Activated CD4-positive, alpha-beta T cell treated with anti-CD3 and anti-CD28 coated beads, Interleukin-10, Interleukin-2, amounts not matched to agents 100 ng/mL and 50 ng/mL, durations not matched to agents 16 hours and 8 hours (primary cell): ENCODE data around the gene KCNQ2.
"Not testable (repeated sequence)": the region's sequence is repeated elsewhere in the genome, so short reads cannot be mapped to it uniquely, and the experiment has no call there.

Experiments
- DNase-seq: peaks from one replicate; pipeline ENCODE4 v3.0.0-alpha.2; 2020

Gene KCNQ2

DNA sequence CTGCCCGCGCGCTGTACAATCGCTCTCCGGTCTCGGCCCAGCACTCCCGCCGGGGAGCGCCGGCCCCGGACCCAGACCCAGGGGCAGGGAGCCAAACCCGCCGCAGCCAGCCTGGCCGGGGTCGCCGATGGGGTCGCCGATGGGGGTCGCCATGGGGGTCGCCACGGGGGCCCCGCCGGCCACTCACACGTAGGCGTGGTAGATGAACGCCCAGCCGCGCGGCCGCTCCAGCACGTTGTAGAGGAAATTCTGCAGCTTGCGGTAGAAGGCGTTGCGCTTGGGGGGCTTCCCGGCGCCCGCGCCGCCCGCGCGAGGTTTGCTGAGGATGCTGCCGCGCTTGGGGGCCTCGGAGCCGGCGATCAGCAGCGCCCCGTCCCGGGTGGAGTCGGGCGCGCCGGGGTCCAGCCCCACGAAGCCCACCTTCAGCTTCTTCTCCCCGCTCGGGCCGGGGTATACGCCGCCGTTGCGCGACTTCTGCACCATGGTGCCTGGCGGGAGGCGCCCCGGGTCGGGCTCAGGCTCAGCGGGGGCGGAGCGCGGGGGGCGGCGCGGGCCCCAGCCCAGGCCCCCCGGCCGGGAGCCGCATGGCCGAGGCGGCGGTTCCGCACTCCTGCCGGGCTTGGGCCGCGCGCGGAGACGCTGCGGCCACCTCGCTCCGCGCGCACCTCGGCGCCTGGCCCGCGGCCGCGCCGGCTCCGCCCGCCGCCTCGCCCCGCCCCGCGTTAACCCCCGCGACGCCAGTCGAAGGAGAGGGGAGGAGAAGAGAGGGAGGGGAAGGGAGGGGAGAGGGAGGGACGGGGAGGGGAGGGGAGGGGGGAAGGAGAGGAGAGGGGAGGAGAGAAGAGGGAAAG lies at the start of gene KCNQ2:
TSS of gene KCNQ2 (minus strand) at position 675 of the 851 bp plus-strand sequence. CDS start at position 483, 192 bp downstream.
- no peak for DNase-seq

DNA sequence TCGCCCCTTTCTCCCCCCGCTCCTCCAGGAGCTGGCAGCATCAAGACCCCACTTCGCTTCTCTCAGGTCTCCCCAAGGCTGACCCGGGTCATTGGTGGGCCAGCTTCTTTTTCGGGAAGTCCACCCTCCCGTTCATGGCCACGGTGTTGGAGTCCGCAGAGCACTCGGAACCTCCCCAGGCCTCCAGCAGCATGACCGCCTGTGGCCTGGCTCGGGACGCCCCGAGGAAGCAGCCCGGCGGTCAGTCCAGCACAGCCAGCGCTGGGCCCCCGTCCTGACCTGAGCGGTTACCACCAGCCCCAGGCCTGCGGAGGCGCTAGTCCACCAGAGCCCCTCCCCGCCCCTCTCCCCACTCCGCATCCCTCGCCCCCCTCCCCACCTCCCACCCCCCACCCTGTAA lies 49.1 kb upstream of the KCNQ2 start:
- DNase-seq = no peak

DNA sequence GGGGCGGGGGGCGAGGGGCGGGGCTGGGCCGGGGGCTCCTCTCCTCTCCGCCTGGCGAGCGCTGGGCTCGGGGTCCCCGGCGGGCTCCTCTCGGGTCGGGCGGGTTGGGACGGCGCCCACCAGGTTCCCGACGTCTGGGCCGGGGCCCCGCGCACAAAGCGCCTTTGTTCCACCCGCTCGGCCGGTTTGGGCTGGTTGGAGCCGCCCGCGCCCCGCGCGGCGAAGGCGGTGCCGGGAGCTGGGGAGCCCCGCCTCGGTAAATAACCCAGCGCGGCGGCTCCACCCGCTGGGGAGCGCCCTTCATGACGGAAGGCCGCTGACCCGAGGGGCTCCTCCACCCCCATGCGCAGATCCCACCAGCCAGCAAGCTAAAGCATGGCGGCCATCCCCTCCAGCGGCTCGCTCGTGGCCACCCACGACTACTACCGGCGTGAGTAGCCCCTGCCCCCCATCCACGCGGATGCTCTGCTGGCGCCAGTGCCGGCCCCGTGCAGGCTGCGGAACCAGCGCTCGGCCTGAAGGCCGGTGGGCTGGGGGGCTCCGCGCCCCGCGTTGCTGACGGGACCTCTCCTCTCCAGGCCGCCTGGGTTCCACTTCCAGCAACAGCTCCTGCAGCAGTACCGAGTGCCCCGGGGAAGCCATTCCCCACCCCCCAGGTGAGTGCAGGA lies 48.6 kb upstream of the KCNQ2 start:
- DNase-seq = peak; percentile 80

DNA sequence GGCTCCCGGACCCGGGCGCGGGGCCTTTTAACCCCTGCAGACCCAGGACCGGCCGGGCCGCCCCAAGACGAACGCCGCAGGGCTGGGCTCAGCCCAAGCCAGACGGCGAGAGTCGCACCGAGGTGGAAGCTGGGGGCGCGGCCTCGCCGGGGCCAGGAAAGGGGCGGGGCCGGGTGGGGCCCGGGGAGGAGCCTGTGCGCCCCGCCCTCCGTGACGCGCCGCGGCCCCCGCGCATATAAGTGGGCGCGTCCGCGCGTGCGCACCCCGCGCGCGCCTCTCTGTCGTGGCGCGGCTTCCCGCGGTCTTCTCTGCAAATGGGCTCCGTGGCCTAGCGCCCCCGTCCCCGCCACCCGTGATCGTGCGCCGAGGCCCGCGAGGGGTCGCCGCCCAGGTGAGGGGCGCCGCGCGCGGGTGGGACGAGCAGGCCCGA lies 48.1 kb upstream of the KCNQ2 start, which contains the start of gene PPDPF:
TSS of gene PPDPF (plus strand) at position 262 of the 430 bp plus-strand sequence. CDS start 544 bp downstream, outside the sequence.
- peak; percentile 91 for DNase-seq

DNA sequence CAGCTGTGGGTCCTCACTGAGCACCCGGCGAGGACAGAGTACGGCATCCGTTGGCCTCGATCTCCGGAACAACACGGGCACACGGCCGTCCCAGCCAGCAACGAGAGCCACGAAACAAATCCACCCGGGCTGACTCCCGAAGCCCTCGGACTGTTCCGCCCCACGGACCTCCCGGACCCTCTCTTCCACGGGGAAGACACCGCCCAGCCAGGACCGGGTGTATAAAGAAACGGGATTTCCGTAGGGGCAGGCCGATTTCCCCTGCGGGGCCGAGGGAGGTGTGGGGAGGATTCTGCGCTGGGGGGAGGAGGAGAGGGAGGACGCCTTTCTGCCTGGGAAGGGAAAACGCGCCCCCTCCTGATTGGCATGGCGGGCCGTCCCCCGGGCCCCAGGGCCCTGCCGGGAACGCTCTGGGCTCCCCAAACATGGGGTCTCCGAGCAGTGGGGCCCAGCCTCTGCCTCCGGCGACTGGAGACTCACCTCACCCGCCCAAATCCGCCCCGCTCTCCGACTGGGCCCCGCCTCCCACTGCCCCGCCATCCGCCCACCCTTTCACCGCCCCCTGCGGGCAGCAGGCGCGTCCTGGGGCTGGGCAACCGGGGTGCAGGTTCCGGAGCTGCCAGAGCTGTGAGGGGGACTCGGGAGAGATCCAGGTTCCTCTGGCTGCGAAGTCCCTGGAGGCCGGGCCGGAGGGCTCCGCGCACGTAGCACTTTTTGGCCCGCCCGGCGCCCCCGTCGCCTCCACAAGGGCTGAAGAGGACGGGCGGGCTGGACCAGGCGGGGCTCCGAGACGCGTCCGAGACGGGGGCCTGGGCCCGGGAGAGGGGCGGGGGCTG lies 47.4 kb upstream of the KCNQ2 start:
- peak; percentile 60 for DNase-seq

DNA sequence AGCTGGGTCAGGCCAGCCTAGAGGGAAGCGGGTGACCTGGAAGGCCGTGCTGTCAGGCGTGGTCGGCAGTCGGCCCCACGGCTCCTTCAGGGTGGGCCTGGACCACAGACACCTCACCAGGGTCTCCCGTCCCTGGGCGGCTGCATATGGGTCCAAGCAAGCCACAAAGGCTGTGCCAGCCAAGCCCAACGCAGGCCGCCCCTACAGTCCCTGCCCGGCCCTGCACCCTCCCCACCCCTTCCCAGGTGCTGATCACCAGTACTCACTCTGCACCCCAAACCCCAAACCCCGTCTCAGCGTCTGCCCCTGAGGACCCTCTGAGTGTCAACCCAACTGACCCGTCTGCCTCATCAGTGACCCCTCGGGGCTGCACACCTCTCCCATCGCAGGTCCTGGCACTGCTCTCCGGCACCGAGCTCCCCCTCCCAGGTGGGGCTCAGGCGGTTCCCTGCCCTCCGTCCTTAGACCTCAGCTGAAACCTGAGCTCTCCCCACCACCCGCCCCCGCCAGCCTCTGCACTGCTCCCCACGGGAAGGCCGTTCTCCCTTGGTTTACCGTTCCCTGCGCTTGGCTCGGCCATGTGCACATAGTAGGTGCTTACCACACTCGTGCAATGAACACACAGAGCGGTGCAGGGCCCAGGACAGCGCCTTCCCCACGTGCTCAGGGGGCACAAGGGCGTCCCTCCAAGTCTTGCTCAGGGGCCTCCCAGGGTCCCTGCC lies 46.7 kb upstream of the KCNQ2 start:
- DNase-seq = no peak

DNA sequence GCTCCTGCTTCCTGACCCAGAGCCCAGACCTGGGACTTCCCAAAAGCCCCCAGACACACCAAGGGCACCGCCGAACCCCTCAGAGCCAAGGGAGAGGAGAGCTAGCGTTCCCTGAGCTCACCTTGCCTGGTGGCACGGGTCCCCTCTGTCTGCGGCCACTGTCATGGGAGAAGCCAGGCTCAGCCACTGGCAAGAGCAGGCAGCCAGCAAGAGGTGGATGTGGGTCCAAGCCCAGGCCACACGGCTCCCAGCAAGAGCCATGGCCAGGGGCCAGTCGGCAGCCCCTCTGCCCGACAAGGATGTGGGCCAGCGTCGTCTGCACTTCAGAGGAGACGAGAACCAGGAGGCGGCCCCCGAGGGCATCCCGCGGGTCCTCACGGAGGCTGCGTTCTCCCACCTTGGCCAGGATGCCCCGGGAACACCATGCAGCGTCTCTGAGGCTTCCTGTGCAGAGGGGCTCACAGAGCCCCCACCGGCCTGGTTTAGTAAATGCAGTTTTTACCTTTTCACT lies 46.0 kb upstream of the KCNQ2 start:
- DNase-seq = no peak

DNA sequence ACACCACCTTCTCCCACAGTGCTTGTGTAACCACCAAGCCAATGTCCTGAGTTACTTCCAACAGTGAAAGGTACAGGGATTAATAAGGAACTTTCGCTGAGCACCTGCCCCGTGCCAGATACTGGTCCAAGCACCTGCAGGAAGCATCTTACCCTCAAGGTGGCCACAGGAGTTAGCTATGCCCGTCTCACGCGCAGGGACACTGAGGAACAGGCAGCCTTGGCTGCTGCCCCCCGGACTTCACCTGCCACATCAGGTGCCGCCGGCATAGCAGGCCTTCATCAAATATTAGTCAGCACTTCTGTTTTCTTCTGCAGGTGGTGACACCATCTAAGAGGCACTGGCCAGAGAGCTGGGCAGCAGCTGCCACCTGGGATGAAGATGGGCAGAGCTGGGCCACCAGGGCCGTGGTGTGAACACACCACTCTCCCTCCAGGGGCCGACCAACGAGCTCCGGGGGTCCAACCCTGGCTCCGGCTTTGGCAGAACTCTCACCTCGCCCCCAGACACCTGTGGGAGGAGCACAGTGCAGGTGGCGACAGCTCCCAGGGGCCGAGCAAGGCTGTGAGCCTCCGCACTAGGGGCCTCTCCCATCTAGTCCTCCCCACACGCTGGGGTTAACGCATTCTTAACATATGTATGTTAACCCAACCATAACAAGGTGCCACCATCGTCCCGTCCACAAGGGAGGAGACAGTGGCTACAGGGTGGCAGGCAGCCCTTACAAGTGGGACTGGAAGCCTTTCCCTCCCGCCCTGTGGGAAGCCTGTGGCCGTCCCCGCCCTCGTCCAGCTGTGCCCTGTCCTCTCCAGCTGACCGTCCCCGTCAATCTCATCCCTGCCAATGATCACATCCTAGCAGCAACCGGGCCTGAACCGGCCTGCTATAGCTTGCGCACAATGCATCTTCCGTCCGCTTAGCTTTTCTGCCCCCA lies 45.2 kb upstream of the KCNQ2 start:
- DNase-seq = no peak

DNA sequence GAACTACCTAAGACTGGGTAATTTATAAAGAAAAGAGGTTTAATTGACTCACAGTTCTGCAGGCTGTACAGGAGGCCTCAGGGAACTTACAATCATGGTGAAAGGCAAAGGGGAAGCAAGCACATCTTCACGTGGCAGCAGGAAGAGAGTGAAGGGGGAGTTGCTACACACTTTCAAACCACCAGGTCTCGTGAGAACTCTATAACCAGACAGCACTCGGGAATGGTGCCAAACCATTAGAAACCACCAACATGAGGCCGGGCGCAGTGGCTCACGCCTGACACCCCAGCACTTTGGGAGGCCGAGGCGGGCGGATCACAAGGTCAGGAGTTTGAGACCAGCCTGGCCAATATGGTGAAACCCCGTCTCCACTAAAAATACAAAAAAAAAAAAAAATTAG lies 42.1 kb upstream of the KCNQ2 start:
- not testable (repeated sequence) for DNase-seq

DNA sequence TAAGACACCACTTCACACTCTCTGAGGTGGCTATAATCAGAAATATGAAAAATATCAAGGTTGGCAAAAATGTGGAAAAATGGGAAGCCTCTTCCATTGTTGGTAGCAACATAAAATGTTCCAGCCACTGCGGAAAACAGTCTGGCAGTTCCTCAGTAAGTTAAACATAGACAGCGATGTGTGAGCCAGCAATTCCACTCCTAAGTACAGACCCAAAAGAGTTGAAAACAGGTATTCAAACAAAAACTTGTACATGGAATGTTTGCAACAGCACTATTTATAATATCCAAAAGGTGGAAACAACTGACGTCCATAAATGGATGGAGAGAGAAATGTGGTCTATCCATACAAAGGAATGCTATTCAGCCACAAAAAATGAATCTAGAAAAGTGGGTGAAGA lies 40.8 kb upstream of the KCNQ2 start:
- no peak for DNase-seq

DNA sequence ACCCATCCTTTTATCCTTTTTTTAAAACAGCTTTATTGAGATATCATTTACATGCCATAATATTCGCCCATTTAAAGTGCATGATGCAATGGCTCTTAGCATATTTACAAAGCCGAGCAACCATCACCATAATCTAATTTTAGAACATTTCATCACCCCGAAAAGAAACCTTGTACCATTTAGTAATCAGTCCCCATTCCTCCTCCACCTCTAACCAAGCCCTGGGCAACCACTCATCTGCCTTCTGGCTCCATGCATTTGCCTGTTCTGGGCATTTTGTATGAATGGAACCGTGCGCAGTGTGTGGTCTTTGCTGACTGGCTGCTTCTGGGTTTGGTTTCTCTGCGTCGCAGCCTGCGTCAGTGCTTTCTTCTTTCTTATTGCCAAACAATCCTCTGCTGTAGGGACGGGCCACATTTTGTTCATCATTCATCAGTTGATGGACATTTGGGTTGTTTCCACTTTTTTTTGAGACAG lies 36.7 kb upstream of the KCNQ2 start:
- DNase-seq = no peak

DNA sequence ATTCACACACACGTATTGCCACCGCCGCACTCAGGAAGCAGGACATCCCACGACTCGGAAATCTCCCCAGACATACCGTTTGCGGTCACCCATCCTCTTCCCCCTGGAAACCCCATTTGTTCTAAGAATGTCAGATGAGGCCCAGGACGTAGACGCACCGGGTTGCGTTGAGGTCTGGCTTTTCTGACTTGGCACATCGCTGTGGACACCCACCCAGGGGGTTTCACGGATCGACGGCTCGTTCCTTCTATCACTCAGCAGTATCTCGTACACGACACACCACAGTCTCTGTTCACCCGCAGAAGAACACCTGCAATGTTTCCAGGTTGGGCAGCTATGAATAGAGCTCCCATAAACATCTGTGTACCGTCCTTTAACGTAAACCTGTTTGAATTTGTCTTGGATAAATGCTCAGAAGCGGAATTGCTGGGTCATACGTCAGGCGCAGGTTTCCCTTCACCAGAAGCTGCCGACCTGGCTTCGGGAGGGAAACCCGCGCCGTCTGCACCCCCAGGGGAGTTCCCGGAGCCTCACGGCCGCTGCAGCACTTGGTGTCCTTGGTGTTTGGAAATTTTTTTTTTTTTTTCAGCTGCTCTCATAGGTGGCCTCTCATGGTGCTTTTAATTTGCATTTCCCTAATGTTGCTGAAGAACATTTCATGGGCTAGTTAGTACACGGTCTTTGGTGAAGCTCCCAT lies 35.8 kb upstream of the KCNQ2 start:
- DNase-seq = no peak

DNA sequence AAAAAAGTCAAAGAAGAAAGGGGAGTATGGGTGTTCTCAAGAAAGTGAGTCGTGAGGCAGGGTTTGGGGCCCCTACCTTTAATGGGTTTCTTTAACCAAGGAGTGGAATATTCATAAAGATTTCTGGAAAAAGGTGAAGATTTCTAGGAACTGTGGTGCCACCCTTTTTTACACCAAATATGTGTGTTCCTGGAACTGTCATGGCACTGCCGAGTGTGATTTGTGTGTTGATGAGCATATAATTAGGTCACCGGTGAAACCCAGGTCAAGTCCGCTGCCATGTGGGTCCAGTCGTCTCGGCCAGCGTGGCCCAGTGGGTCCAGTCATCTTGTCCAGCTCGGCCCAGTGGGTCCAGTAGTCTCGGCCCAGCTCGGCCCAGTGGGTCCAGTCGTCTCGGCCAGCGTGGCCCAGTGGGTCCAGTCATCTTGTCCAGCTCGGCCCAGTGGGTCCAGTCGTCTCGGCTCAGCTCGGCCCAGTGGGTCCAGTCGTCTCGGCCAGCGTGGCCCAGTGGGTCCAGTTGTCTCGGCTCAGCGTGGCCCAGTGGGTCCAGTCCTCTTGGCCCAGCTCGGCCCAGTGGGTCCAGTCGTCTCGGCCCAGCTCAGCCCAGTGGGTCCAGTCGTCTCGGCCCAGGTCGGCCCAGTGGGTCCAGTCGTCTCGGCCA lies 34.8 kb upstream of the KCNQ2 start:
- DNase-seq = no peak

DNA sequence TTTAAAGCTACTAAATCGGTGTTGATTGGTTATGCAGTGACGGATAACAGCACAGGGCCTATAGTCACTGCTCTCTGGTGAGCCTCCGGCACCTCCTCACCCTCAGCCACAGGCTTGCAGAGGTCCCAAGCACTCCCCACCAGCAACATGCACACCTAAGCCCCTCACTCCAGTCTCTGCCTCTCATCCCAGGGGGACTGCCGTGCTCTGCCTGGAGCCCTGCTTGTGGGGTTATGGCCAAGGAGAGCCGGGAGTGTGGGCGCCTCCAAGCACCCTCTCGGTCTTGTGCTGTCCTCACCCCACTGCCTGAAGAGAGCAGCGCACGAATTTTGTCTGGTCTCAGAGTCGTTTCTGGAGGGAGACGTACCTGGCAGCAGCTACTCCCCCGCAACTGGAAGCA lies 33.3 kb upstream of the KCNQ2 start:
- DNase-seq = no peak

DNA sequence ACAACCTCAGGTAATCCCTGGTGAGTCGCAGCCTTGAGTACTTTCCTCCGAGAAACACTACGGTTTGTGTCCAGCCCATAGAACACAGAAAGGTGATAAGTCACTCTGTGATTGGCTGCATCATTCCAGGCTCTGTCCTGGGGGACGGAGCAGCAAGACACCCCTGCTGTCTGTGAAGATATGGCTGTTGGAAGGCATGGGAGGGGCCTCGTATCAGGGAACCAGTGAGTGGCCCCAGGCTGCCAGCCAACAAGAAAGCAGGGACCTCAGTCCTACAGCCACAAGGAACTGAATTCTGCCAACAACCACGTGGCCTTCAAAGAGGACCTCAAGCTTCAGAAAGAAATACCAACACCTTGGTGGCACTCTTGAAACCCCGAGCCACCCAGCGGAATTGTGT lies 32.8 kb upstream of the KCNQ2 start:
- no peak for DNase-seq

DNA sequence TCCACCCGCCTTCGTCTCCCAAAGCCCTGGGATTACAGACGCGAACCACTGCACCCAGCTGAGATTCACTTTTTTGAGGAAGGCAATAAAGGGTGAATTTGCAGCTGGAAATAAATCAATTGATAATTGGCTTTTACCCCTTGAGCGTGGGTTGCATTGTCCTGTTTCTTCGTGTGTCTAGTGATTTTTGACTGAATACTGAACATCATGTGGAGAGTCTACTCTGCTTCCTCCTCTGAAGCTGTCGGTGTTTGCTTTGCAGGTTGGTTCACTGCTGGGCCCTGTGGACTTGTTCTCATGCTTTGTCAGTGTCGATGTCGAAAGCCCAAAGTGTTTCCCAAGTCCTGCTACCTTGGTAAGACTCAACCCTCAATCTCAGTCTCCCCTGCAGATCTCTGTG lies 32.2 kb upstream of the KCNQ2 start:
- DNase-seq = no peak

DNA sequence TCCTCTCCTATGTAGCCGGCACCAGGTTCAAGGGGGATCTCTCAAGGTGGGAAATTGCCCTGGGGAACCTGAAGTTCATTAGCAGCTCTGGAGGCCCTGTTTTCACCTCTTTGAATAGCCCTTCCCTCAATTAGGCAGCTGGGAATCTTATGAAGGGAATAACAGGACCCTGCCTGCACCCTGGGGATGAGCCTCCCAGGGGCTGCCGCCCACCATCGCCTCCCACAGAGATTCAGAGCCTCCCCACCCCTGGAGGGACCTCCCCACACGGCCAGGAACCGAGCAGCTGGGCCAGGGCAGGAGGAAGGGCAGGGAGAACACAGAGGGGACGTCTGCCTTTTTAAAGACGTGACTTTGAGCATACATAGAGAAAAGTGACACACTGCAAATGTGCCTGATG lies 31.1 kb upstream of the KCNQ2 start:
- DNase-seq = no peak

DNA sequence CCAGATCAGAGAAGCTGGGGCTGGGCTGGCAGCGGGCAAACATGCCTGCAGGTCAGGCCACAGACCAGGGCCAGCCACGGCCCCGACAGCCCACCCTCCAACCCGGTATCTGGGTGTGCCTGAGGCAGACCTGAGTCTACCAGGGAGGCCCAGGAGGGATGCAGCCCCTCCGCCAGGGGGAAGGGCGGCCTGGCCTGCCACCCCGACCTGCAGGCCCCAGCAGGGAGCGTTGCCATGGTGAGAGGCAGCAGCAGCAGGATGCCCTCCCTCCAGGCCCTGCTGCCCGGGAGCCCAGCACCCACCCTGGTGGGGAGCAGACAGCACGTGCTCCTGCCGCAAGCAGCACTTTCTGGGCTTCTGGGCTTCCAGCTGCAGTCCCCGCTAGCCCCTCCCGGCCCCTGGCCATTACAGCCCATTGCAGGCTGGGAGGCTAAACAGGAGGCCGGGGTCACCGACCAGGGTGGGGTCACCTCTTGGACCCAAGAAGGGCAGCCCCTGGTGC lies 30.3 kb upstream of the KCNQ2 start:
- DNase-seq = no peak

DNA sequence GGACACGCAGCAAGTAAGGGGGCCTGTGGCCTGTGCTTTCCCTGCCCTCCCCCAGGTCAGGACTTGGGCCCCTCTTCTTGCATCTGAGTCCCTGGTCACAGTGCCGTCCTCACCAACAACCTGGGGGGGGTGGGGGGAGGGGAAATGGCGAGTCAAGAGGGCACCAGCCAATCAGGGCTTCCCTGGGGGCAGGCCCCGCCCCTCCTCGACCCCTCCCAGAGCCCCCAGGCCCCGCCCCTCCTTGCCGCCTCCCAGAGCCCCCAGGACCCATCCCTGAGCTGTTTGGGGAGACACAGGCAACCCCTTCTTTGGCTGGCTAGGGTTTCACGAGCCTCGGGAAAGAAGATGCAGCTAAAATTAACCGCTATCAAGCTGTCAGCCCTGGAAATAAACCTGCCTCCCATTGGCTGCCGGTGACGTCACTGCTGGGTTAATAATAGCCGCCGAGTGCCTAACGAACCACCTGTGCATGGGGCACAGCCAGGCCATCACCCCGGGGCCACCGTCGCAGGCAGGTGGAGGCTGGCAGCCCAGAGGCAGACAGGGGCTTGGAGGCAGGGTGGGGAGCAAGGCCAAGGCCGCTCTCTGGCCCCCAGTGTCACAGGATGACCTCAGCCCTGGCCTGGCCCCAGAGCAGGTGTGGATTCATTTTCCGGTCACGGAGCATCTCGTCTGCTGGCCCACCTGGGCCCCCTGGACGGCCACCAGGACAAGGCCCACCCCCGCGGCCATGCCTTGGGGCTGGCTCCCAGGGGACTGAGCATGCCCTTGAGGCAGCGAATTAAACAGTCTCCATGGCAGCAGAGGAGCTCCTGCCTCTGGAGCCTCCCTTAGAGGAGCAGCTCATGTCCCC lies 29.6 kb upstream of the KCNQ2 start:
- no peak for DNase-seq
